Fibroblast of skin of left quadriceps (primary cell): Measurements from ENCODE around the gene TRIM72.
"Not testable (repeated sequence)": the region's sequence is repeated elsewhere in the genome, so short reads cannot be mapped to it uniquely, and the experiment has no call there.

Experiments used
- DNase-seq, 2 experiments: peaks; one replicate each; pipeline ENCODE4 v3.0.0-alpha.2; 2013; ENCODE audit warnings: low read depth in 2 of 2

Gene TRIM72

DNA sequence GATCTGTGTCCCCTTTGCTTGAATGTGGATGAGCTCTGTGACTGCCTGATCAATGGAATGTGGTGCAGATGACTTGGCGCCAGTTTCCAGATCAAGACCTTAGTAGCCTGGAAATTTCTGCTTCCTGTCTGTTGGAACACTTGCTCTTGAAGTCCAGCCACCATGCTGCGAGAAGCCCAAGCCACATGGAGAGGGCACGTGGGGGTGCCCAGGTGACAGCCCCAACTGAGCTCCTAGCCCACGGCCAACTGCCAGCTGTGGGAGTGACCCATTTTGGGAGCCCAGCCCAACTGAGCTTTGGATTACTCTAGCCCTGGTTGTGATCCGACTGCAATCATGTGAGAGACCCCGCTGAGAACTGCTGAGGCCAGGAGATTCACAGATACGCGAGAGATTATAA is 42.5 kb downstream of the TRIM72 start:
- no peak for DNase-seq

DNA sequence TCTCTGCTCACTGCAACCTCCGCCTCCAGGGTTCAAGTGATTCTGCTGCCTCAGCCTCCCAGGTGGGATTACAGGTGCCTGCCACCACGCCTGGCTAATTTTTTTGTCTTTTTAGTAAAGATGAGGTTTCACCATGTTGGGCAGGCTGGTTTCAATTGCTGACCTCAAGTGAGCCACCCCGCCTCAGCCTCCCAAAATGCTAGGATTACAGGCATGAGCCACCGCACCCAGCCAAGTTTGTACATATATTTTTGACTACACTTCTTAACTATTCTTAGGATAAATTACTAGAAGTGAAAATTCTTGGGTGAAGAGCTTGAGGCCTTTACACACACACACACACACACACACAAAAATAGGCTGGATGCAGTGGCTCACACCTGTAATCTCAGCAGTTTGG is 44.4 kb downstream of the TRIM72 start:
- DNase-seq: no peak

GRCh38 chr16:31260136-31260931 is 46.4 kb downstream of the TRIM72 start:
- DNase-seq: no peak

DNA sequence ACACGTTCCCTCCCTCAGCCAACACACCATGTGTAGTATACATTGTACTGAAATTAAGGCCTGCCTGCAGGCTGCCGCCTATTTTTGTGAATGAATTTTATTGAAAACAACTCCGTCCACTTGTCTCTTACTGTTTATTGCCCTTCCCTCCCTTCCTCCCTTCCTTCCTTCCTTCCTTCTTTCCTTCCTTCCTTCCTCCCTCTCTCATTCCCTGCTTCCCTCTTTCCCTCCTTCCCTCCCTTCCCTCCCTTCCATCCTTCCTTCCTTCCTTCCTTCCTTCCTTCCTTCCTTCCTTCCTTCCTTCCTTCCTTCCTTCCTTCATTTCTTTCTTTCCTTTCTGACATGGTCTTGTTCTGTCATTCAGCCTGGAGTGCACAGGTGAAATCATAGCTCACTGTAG is 48.2 kb downstream of the TRIM72 start:
- DNase-seq: no peak

DNA sequence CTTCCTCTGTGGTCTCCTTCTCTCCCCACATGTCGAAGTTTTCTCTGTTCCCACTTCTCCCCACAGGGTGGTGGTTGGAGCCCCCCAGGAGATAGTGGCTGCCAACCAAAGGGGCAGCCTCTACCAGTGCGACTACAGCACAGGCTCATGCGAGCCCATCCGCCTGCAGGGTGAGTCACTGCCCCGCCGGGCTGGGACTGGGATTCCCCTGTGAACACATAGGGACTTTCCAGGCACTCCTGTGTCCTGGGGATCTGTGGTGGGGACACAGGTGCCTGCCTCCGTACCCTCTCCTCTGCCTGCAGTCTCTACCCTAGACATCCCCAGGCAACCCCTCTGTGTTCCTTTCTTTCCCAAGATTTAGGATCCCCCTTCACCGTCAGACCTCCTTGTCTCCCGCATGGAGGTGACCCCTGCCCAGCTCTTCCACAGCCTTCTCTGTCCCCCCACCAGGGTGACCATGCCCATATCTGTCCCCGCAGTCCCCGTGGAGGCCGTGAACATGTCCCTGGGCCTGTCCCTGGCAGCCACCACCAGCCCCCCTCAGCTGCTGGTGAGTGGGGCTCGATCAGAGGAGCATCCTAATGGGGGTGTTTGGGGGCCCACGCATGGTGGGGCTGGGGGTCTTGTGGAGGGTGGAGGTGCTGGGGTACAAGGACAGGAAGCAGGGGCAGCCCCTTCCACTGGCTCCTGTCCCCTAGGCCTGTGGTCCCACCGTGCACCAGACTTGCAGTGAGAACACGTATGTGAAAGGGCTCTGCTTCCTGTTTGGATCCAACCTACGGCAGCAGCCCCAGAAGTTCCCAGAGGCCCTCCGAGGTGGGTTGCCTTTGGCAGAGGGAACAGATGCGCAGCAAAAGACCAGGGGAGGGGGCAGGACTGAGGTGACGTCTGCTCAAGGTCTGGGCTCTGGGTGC is 51.7 kb downstream of the TRIM72 start:
- no peak for DNase-seq

DNA sequence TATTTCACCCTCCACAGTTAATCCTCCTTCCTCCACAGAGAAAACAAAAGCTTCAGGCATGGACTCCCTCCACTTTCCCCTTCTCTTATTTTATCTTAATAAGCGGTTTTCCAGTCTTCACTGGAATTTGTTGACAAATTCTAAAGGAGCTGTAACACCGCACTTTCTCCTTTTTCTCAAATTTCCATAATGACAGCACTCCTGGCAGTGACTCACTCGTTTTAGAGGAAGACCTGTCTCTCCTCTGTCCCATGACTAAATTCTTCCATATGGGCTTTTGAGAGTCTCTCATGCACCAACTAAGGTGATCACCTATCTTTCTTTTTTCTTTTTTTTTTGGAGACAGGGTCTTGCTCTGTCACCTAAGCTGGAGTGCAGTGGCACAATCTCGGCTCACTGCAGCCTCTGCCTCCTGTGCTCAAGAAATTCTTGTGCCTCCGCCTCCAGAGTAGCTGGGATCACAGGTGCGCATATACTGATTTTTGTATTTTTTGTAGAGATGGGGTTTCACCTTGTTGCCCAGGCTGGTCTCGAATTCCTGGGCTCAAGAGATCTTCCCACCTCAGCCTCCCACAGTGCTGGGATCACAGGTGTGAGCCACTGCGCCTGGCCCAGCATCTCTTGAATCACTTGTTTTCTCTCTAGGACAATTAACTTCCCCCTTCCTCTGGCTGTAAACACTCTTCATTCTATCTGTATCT is 53.6 kb downstream of the TRIM72 start:
- DNase-seq: no peak

DNA sequence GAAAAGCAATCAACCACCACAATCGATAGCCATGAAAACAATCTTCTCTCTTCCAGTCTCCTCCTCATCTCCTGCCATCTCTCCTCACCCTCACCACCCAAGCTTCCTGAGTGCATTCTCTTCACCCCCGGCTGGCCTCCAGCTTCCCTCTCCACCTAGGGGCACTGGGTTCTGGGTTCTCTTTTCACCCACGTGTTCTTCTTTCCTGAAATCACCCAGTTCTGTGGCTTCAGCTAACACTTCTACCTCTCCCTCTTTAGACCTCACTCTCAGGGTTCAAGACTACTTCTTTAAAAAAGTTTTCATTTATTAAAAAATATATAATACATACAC is 54.1 kb downstream of the TRIM72 start:
- no peak for DNase-seq

GRCh38 chr16:31268891-31269290 is 55.0 kb downstream of the TRIM72 start:
- no peak for DNase-seq

DNA sequence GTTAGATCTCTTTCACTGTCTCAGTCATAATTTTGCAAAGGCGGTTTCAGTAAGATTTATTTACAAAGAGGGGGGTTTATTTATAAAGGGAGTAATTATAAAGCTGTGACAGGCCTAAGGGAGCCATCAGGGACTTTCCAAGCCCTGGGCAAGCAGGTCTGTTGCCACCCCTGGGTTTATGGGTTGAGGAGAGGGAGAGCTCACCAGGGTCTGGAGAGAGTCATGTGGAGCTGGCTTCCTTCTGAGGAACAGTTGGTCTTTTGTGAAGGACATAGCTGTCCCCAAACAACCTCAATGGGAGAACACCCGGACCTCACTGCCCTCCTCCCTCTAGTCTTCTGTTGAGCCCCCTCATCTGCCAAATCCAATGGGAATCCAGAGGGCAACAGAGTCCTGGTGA is 55.6 kb downstream of the TRIM72 start:
- no peak for DNase-seq

DNA sequence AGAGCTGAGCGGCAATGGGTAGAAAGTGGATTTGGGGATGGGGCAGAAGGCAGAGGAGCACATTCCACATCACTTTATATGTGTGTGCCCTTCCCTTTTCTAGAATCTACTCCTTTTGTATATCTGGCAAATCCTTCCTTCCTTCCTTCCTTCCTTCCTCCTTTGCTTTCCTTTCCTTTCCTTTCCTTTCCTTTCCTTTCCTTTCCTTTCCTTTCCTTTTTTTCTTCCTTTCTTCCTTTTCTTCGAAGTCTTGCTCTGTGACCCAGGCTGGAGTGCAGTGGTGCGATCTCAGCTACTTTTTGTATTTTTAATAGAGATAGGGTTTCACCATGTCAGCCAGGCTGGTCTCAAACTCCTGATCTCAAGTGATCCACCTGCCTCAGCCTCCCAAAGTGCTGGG is 56.1 kb downstream of the TRIM72 start:
- DNase-seq: not testable (repeated sequence)

DNA sequence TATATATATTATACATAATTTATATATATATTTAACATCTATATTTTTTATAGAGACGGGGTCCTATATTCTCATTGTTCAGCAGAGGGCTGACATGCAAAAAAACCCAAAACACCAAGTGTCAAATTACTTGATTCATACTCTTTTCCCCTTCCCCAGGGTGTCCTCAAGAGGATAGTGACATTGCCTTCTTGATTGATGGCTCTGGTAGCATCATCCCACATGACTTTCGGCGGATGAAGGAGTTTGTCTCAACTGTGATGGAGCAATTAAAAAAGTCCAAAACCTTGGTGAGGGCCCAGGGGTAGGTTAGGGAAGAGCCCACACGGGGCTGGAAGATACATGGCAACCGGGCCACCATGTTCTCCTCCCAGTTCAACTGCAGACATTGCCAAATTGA is 56.9 kb downstream of the TRIM72 start:
- DNase-seq: no peak

- DNase-seq: no peak
Measured at GRCh38 chr16:31271621-31272190, 57.8 kb downstream of the TRIM72 start.

GRCh38 chr16:31273187-31273586 is 59.3 kb downstream of the TRIM72 start:
- DNase-seq: no peak

DNA sequence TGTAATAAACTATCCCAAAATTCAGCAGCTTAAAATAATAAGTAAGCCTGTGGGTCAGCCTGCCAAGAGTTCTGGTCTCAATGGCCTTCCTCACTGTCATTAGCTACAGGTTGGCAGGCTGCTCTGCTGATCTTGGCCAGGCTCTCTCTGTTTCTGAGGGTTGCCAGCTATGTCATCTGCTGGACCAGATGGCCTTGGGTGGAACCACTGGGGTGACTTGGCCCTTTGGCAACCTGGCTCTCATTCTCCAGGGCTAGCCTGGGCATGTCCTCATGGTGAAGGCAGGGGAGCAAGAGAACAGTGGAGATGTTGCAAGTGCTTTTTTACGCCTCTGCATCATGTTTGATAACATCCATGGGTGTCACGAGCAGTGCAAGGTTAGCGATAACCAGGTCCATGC is 59.8 kb downstream of the TRIM72 start:
- no peak for DNase-seq

GRCh38 chr16:31274831-31275816 is 61.2 kb downstream of the TRIM72 start:
- no peak for DNase-seq

- DNase-seq: no peak
Measured at GRCh38 chr16:31276600-31276999, 62.7 kb downstream of the TRIM72 start.

- DNase-seq: no peak
Measured at GRCh38 chr16:31277659-31278260, 63.8 kb downstream of the TRIM72 start.

GRCh38 chr16:31278853-31279252 is 64.9 kb downstream of the TRIM72 start:
- not testable (repeated sequence) for DNase-seq
